Neural crest cell (in vitro differentiated cells): ENCODE results near the gene CCDC86. TPM values are rescaled to one million over a fixed set of nuclear protein-coding genes. Genes with fewer than 3 reads are reported as not detected.
"Not testable (repeated sequence)": the region's sequence is repeated elsewhere in the genome, so short reads cannot be mapped to it uniquely, and the experiment has no call there.

Experiments used
- DNase-seq: peaks from one replicate; pipeline ENCODE4 v3.0.0; 2021; ENCODE audit warnings: low read depth, mixed read lengths, low spot score
- H3K27ac Mint-ChIP-seq: one replicate; pipeline ENCODE4 v1.8.0; 2021; ENCODE audit warnings: mild to moderate bottlenecking, mixed read lengths; ENCODE audit not compliant: unreplicated experiment
- H3K27me3 Mint-ChIP-seq: 2 replicates; pipeline ENCODE4 v1.8.0; 2021; ENCODE audit warnings: low read depth, mild to moderate bottlenecking, mixed read lengths
- H3K36me3 Mint-ChIP-seq: 2 replicates; pipeline ENCODE4 v1.8.0; 2021; ENCODE audit warnings: low read depth, mild to moderate bottlenecking, mixed read lengths
- H3K4me1 Mint-ChIP-seq: 2 replicates; pipeline ENCODE4 v1.8.0; 2021; ENCODE audit warnings: mixed read lengths
- H3K4me3 Mint-ChIP-seq: one replicate; pipeline ENCODE4 v1.8.0; 2021; ENCODE audit warnings: mild to moderate bottlenecking, mixed read lengths
- H3K9me3 Mint-ChIP-seq: 2 replicates; pipeline ENCODE4 v1.8.0; 2021; ENCODE audit warnings: mixed read lengths
- total RNA-seq: library from RNA; stranded (reverse); gene quantifications from 2 replicates; pipeline ENCODE4 v1.2.1, GENCODE V29; 2021
- TF ChIP-seq, protein P1 (sequence below): fragments of 200-600 bp; sonication (generic); conservative IDR thresholded peaks from 2 replicates; pipeline ENCODE4 v1.5.0; 2021; ENCODE audit warnings: antibody characterized with exemption, mild to moderate bottlenecking

The CCDC86 gene
- total RNA-seq, 1 donor from 2014 or later = 41.6 TPM

DNA sequence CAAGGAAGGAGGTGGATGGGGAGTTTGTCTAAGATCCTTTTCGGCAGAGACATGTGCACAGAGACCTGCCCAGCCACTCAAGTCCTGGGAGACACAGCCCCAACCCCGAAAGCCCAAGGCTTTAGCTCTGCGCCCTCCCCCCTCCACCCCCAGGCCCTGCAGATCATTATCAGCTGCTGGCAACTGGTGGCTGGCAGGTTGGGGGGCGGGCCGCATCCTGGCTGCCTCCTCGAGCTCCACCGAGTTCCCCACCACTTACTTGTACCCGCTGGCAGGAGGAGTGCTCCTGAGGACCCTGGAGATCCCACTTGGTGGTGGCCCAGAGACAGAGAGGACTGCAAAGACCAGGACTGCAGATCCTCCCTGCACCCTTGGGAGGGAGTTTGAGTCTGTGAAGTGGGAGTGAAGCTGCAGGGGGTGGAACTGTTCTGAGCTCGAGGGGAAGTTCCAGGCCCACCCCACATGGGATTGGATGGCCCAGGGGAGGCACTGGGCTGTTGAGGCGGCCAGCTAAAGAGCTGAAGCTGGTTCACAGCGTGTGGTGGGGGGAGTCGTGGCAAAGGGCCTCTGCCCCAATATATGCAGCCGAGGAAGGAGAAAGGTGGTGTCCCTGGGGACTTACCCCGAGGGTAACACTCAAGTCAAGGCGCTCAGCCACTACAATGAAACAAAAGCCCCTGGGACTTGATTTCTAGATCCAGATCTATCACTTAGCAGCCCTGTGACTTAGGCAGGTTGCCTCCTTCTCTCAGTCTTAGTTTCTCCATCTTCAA is 19.9 kb upstream of the CCDC86 start:
- Mint-ChIP-seq H3K9me3 (peaks cover 3% of the 10 kb centered on the region), H3K36me3 (no peaks in the 10 kb centered on the region), H3K27me3 (no peaks in the 10 kb centered on the region), H3K27ac (no peak overlapping the region), H3K4me1 (no peaks in the 10 kb centered on the region), H3K4me3 (no peak overlapping the region)
- TF ChIP-seq, protein P1, sequence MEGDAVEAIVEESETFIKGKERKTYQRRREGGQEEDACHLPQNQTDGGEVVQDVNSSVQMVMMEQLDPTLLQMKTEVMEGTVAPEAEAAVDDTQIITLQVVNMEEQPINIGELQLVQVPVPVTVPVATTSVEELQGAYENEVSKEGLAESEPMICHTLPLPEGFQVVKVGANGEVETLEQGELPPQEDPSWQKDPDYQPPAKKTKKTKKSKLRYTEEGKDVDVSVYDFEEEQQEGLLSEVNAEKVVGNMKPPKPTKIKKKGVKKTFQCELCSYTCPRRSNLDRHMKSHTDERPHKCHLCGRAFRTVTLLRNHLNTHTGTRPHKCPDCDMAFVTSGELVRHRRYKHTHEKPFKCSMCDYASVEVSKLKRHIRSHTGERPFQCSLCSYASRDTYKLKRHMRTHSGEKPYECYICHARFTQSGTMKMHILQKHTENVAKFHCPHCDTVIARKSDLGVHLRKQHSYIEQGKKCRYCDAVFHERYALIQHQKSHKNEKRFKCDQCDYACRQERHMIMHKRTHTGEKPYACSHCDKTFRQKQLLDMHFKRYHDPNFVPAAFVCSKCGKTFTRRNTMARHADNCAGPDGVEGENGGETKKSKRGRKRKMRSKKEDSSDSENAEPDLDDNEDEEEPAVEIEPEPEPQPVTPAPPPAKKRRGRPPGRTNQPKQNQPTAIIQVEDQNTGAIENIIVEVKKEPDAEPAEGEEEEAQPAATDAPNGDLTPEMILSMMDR = no peak
- no peak for DNase-seq

DNA sequence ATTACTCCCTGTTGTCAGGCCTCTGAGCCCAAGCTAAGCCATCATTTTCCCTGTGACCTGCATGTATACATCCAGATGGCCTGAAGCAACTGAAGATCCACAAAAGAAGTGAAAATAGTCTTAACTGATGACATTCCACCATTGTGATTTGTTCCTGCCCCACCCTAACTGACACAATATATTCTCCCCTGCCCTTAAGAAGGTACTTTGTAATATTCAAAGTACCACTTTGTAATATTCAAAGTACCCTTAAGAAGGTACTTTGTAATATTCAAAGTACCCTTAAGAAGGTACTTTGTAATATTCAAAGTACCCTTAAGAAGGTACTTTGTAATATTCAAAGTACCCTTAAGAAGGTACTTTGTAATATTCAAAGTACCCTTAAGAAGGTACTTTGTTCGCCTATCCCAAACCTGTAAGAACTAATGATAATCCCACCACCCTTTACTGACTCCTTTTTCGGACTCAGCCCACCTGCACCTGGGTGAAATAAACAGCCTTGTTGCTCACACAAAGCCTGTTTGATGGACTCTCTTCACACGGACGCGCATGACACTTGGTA is 18.1 kb upstream of the CCDC86 start:
- not testable (repeated sequence) for H3K27me3 Mint-ChIP-seq, H3K9me3 Mint-ChIP-seq, DNase-seq, H3K27ac Mint-ChIP-seq, H3K4me1 Mint-ChIP-seq, H3K36me3 Mint-ChIP-seq, H3K4me3 Mint-ChIP-seq

DNA sequence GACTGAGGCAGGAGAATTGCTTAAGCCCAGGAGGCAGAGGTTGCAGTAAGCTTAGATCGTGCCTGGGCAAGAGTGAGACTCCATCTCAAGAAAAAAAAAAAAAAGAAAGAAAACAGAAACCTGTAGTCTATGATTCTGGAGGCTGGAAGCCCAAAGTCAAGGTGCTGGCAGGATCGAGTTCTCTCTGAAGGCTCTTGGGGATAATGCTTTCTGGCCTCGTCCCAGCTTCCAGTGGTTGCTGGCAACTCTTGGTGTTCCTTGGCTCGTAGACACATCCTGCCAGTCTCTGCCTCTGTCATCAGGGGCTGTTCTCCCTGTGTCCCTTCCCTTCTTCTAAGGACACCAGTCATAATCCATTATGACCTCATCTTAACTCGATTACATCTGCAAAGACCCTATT is 16.8 kb upstream of the CCDC86 start:
- DNase-seq = no peak
- Mint-ChIP-seq H3K27ac (no peak overlapping the region), H3K36me3 (no peaks in the 10 kb centered on the region), H3K4me1 (no peaks in the 10 kb centered on the region), H3K27me3 (no peaks in the 10 kb centered on the region), H3K9me3 (no peaks in the 10 kb centered on the region), H3K4me3 (no peak overlapping the region)
- TF ChIP-seq, protein P1 = no peak

DNA sequence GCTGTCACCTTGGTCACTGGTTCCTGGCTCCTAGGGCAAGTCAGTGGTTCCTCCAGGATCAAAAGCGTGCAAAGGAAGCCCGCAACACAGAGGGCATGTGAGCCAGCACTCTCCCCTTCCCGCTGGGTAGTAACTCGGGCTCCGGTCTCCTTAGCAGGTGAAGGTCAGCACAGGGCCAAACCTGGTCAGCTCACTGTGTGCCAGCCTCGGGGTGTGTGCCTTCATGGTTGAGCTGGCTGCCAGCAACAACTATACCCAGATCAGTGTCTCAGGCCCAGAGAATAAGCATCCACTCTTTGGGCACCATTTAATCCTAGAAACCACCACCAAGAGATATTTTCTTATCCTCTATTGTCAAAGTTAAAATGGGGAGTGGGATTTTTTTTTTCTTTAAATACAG is 16.1 kb upstream of the CCDC86 start:
- DNase-seq = no peak
- H3K27ac Mint-ChIP-seq = peak overlapping the region; percentile 62
- H3K27me3 Mint-ChIP-seq = peaks cover 2% of the 10 kb centered on the region
- H3K4me3 Mint-ChIP-seq = no peak overlapping the region
- no peaks in the 10 kb centered on the region for H3K4me1 Mint-ChIP-seq
- no peaks in the 10 kb centered on the region for H3K9me3 Mint-ChIP-seq
- TF ChIP-seq, protein P1 = no peak
- H3K36me3 Mint-ChIP-seq = no peaks in the 10 kb centered on the region

DNA sequence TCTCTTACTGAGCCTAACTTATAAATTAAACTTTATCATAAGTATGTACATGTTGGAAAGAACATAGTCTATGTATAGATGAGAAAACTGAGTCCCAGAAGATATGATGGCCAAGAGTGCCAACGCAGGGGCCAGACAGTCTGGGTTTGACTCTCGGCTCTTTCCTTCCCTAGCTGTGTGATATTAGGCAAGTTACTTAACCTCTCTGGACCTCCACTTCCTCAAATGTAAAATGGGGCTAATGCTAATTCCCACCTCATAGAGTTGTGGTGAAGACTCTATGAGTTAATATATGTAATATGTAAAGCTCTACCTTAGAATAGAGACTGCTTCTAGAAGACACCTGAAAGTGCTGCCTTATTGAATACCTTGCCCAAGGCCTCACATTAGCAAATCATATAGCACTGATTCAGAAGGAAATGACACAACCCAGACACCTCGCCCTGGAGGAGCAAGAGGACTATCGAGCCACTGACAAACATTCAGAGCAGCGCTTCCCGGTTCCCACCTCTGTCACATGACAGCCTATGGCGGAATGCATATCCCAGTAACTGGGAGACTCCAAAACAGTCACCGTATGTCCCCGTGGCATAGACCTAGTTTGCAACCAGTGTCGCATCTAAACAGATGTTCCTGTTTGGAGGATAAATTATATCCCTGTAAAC is 11.3 kb upstream of the CCDC86 start:
- H3K4me1 Mint-ChIP-seq = no peaks in the 10 kb centered on the region
- no peaks in the 10 kb centered on the region for H3K9me3 Mint-ChIP-seq
- TF ChIP-seq, protein P1 = no peak
- DNase-seq = no peak
- peaks cover 41% of the 10 kb centered on the region for H3K27me3 Mint-ChIP-seq
- no peaks in the 10 kb centered on the region for H3K36me3 Mint-ChIP-seq
- H3K27ac Mint-ChIP-seq = no peak overlapping the region
- no peak overlapping the region for H3K4me3 Mint-ChIP-seq

DNA sequence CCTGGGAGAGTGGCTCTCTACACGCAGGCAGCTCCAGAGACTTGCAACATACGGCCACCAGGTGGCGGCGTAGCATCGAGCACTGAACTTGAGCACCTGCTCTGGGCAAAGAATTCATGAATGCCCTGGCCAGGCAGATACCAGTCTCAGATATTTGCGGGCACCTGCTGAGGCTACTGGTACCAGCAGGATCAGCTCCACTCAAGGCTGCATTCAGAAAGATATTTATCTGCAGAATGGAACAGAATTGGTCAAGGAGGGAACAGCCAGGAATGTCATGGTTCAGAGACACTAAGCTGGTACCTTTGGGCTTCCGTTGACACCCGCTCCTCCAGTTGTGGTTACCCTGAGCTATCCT is 10.8 kb upstream of the CCDC86 start:
- H3K9me3 Mint-ChIP-seq = no peaks in the 10 kb centered on the region
- peaks cover 46% of the 10 kb centered on the region for H3K27me3 Mint-ChIP-seq
- H3K4me1 Mint-ChIP-seq = no peaks in the 10 kb centered on the region

More for the DNA sequence above, 10.8 kb upstream of the CCDC86 start:
- TF ChIP-seq, protein P1 = peak; percentile 98
- Mint-ChIP-seq H3K27ac (no peak overlapping the region), H3K36me3 (no peaks in the 10 kb centered on the region), H3K4me3 (no peak overlapping the region)
- DNase-seq = peak; percentile 72
